ENCODE results near the gene MMP26. TPM values are rescaled to one million over a fixed set of nuclear protein-coding genes. Genes with fewer than 3 reads are reported as not detected.

MMP26 gene
- total and polyA plus RNA-seq, 10 of the 15 experiments (the other 5 are each of a cell fraction or from before 2014, with no cell fraction given), result not detected

GRCh38 chr11:4673781-4674180 lies 30.8 kb upstream of the MMP26 start:
- ATAC-seq (no peak), DNase-seq (ENCODE audit: low read depth, low spot score) (no peak), FAIRE-seq (no peak)
- H3K9ac ChIP-seq (ENCODE audit: control insufficient read depth, insufficient read depth, low read length), result no peak overlapping the region
- 38% methylated on average over 2 of the region's 2 CpGs for WGBS (ENCODE audit: insufficient coverage, insufficient replicate concordance, low lambda C conversion rate, missing lambda C conversion rate)
- H3K27ac ChIP-seq (ENCODE audit: control insufficient read depth, insufficient read depth), result no peak overlapping the region
- no peak for TF ChIP-seq RUNX3 (IDR thresholded peaks at IDR 0.05; ENCODE audit: low read length)
- TF ChIP-seq CBX3 (IDR thresholded peaks at IDR 0.05; ENCODE audit: borderline replicate concordance, low read depth), result no peak
- no peak for TF ChIP-seq ZBTB4 (CRISPR knock-in tag; IDR thresholded peaks at IDR 0.05)
- TF ChIP-seq POLR2A (IDR thresholded peaks at IDR 0.05; ENCODE audit: low read depth, low read length), result no peak
- no peak for TF ChIP-seq RAD21 (IDR thresholded peaks at IDR 0.05; ENCODE audit: insufficient read depth, low read depth, low read length)
- TF ChIP-seq SKIL (IDR thresholded peaks at IDR 0.05; ENCODE audit: low read depth, poor library complexity, severe bottlenecking), result no peak
- no peak for TF ChIP-seq SP1 (IDR thresholded peaks at IDR 0.05; ENCODE audit: low read depth, low read length)
- TF ChIP-seq POLR2AphosphoS5 (IDR thresholded peaks at IDR 0.05; ENCODE audit: low read length), result no peak
- TF ChIP-seq ZNF274 (IDR thresholded peaks at IDR 0.05; ENCODE audit: insufficient read depth, insufficient read length), result no peak
- no peak for TF ChIP-seq MTA2 (IDR thresholded peaks at IDR 0.05; ENCODE audit: low read depth)
- no peak for TF ChIP-seq CREM (IDR thresholded peaks at IDR 0.05; ENCODE audit: low read depth)
- TF ChIP-seq, protein P1, sequence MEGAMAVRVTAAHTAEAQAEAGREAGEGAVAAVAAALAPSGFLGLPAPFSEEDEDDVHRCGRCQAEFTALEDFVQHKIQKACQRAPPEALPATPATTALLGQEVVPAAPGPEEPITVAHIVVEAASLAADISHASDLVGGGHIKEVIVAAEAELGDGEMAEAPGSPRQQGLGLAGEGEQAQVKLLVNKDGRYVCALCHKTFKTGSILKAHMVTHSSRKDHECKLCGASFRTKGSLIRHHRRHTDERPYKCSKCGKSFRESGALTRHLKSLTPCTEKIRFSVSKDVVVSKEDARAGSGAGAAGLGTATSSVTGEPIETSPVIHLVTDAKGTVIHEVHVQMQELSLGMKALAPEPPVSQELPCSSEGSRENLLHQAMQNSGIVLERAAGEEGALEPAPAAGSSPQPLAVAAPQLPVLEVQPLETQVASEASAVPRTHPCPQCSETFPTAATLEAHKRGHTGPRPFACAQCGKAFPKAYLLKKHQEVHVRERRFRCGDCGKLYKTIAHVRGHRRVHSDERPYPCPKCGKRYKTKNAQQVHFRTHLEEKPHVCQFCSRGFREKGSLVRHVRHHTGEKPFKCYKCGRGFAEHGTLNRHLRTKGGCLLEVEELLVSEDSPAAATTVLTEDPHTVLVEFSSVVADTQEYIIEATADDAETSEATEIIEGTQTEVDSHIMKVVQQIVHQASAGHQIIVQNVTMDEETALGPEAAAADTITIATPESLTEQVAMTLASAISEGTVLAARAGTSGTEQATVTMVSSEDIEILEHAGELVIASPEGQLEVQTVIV (IDR thresholded peaks at IDR 0.05; ENCODE audit: borderline replicate concordance, partially characterized antibody), result no peak
- TF ChIP-seq HCFC1 (IDR thresholded peaks at IDR 0.05; ENCODE audit: low read length), result no peak
- no peak for TF ChIP-seq IRF3 (IDR thresholded peaks at IDR 0.05)
- no peak for TF ChIP-seq FOXK2 (IDR thresholded peaks at IDR 0.05)
- TF ChIP-seq NFIC (IDR thresholded peaks at IDR 0.05; ENCODE audit: low read depth, low read length), result no peak
- no peak for TF ChIP-seq LARP7 (IDR thresholded peaks at IDR 0.05)
- TF ChIP-seq RAD51 (IDR thresholded peaks at IDR 0.05), result no peak
- no peak overlapping the region for H3K4me3 ChIP-seq
- H2AFZ ChIP-seq (ENCODE audit: control insufficient read depth, low read depth, low read length), result no peak overlapping the region
- ChIA-PET CTCF (no interaction called here), POLR2A (no interaction called here), RAD21 (ENCODE audit: unreplicated experiment) (no interaction called here), SMC1A (ENCODE audit: uncharacterized antibody, unreplicated experiment) (no interaction called here)
- H3K36me3 ChIP-seq (ENCODE audit: control insufficient read depth in 2 of 2, insufficient read depth in 2 of 2, low read length in 1 of 2), result no peaks in the 10 kb centered on the region
- no TSS peak for BruUV-seq (replicated peaks)
- H3K79me2 ChIP-seq (ENCODE audit: control insufficient read depth, insufficient read depth, low read length), result no peaks in the 10 kb centered on the region
- H3K27me3 ChIP-seq (replicated peaks in 1 of 2; ENCODE audit: control insufficient read depth in 2 of 2, insufficient read depth in 2 of 2, low read length in 1 of 2), result no peaks in the 10 kb centered on the region
- no peaks in the 10 kb centered on the region for H3K4me1 ChIP-seq (ENCODE audit: control insufficient read depth, insufficient read depth, low read length)
- intact Hi-C loops (cut with micrococcal nuclease; ENCODE audit: unreplicated experiment) (no loop called here), in situ Hi-C loops (cut with MboI) (no loop called here)
- no peak overlapping the region for H3K4me2 ChIP-seq (ENCODE audit: control insufficient read depth, insufficient read depth)
- no peaks in the 10 kb centered on the region for H3K9me3 ChIP-seq (replicated peaks; ENCODE audit: control insufficient read depth, insufficient read depth, low read length)
- H4K20me1 ChIP-seq (ENCODE audit: control insufficient read depth, insufficient read depth), result no peaks in the 10 kb centered on the region
